GF-D8 (cell line): Measurements from ENCODE around the gene SLC22A12.

Experiments used
- DNase-seq: peaks from one replicate; lab custom pipeline; 2025; lab: John Stamatoyannopoulos, UW

Gene SLC22A12

GRCh38 chr11:64562723-64563351, 28.2 kb upstream of the SLC22A12 start:
- DNase-seq, result no peak

- no peak for DNase-seq
Observed at GRCh38 chr11:64563966-64564365, 27.1 kb upstream of the SLC22A12 start.

- DNase-seq, result no peak
Observed at GRCh38 chr11:64564419-64564818, 26.6 kb upstream of the SLC22A12 start.

- DNase-seq, result no peak
Observed at GRCh38 chr11:64564947-64565889, 25.8 kb upstream of the SLC22A12 start.

GRCh38 chr11:64566042-64566914, 24.7 kb upstream of the SLC22A12 start:
- no peak for DNase-seq

GRCh38 chr11:64566915-64567891, 23.8 kb upstream of the SLC22A12 start:
- no peak for DNase-seq

- no peak for DNase-seq
Observed at GRCh38 chr11:64568041-64568571, 22.9 kb upstream of the SLC22A12 start.

GRCh38 chr11:64568584-64569140, 22.4 kb upstream of the SLC22A12 start:
- no peak for DNase-seq

GRCh38 chr11:64569300-64569970, 21.6 kb upstream of the SLC22A12 start:
- DNase-seq, result no peak

GRCh38 chr11:64570341-64570740, 20.7 kb upstream of the SLC22A12 start:
- no peak for DNase-seq

- DNase-seq, result no peak
Observed at GRCh38 chr11:64571050-64571409, 20.0 kb upstream of the SLC22A12 start.

GRCh38 chr11:64571410-64572091, 19.5 kb upstream of the SLC22A12 start:
- no peak for DNase-seq

- no peak for DNase-seq
Observed at GRCh38 chr11:64572143-64572542, 18.9 kb upstream of the SLC22A12 start.

GRCh38 chr11:64577202-64577601, 13.8 kb upstream of the SLC22A12 start:
- no peak for DNase-seq

GRCh38 chr11:64580412-64580811, 10.6 kb upstream of the SLC22A12 start:
- DNase-seq, result no peak

- DNase-seq, result no peak
Observed at GRCh38 chr11:64581057-64581523, 9.9 kb upstream of the SLC22A12 start.

GRCh38 chr11:64582885-64583284, 8.1 kb upstream of the SLC22A12 start:
- no peak for DNase-seq

GRCh38 chr11:64583296-64584262, 7.4 kb upstream of the SLC22A12 start:
- no peak for DNase-seq
